Left forelimb (tissue), 1 donor: ENCODE results near the gene LAMB4.
A peak's percentile ranks its signal among the peaks of the same experiment; 100 is the strongest.

Experiments used
- DNase-seq: peaks from one replicate; pipeline ENCODE4 v3.0.0-alpha.2; 2018; ENCODE audit warnings: low spot score

LAMB4 gene

DNA sequence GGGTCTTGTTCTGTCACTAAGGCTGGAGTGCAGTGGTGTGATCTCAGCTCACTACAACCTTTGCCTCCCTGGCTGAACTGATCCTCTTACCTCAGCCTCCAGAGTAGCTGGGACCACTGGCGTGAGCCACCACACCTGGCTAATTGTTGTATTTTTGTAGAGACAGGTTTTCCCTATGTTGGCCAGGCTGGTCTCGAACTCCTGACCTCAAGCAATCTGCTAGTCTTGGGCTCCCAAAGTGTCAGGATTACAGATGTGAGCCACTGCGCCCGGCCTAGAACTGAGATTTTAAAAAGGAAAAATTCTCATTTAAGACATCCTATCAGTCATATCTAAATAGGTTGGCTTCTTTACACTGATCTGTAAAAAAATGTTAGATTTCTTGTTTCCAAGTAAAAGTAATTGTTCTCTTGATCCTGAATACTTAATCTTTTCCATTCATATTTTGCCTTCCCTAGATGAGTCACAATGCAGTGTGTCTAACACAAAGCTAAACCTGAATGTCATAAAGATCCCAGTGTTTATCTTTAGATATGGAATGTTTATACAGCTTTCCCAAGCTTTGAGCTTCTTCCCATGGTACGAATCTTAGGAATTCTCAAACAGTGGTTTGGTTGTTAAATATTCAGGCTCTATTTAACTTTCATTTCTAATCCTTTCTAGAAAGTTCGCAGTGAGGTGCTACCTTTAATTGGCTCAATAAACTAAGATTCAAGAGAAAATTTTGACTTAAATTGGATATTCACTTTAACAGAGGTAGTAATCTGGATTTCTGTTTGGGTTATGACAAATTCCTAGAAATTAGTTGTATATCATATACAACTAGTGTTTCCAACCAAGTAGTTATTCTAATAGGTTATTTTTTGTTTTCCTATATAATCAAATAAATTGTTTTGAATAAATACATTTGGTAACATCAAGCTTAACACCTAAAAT is 115.1 kb downstream of the LAMB4 start:
- no peak for DNase-seq

DNA sequence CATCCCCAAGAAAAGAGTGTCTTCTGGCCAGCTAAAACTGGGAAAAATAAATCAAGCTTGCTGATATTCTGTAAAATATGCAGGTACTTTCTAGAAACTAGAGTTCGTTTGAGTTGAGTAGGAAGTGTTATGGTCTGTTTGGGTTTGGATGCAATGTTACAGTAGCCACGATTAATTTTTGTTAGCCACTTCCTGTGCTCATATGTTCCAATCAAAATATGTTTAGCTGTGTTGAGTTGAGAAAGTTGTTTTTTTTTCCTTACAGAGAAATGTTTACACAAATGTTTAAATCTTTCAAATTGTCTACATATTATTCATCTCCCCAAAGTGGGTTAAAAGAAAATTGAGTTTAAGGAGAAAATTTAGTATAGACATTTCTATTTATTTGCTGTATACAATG is 115.9 kb downstream of the LAMB4 start:
- no peak for DNase-seq

DNA sequence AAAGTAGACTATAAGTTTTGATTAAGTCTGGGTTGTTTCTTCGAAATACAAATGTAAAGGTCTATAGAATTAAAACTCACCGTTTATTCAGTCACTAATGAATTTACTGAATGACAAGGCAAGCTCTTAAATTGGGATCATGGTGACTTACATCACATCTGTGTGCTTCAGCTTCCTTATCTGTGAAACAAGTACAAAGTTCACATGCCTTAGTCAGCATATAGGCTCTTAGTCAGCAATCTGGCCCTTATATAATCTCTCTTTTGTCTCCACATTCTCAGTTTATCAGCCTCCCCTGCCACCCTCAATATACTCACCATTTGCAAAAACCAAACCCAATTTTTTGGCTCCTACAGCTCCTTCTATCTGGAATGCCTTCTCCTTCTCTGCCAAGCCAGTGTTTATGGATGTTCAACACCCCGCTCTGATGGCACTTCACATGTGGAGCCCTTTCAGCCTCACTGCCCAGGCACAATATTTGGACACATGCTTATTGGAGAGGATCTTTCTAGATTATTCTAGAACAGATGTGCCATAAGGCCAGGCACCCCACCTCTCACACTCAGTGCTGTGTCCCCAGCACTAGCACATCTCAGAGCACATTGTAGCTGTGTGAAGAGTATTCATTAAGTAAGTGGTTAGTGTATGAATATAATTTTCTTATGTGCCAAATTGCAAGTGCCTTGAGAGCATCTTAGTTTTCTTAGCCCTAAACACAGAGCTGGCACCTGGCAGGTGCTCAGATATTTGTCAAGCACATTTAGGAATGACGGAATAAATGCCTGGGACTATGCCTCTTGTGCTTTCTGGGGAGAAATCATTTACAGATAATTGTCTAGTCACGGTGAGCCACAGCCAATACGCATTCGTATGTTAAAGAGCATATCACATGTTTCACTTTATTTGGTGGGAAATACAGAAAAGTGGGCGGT is 117.4 kb downstream of the LAMB4 start:
- no peak for DNase-seq

DNA sequence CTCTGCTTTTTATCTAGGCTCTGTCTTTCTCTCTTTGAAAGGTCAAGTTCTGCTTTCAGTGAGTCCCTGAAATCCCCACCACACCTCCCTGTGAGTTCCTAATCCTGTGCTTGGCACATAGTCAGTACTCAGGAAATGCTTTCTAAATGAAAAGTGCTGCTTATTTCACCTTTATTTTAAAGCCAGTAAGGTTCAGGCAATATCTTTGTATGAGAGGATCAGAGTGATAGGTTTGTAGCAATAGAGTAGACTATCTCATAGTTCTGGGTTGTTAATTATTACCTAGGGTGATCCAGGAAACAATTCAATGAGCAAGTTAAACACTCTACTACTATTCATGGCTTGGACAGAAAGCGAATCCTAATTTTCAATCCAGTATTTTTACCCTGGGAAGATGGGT is 119.8 kb downstream of the LAMB4 start:
- no peak for DNase-seq

DNA sequence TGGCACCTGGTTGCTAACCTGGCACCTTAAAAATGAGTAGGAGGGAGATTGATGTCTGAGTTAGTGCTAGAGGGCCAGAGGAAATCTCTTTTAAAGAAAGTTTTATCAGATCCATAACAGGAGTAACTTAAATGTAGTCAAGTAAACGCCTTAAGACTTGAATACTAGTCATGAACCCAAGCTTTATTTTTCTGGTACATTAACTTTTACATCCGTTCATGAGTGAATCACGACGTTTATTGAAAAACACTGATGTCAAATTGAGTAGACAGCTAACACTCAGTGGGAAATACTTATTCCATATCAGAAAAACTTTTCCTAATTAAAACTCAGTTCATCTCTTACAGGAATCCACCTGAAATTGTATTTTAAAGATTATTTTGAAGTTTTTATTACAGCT is 120.3 kb downstream of the LAMB4 start:
- DNase-seq, result no peak

DNA sequence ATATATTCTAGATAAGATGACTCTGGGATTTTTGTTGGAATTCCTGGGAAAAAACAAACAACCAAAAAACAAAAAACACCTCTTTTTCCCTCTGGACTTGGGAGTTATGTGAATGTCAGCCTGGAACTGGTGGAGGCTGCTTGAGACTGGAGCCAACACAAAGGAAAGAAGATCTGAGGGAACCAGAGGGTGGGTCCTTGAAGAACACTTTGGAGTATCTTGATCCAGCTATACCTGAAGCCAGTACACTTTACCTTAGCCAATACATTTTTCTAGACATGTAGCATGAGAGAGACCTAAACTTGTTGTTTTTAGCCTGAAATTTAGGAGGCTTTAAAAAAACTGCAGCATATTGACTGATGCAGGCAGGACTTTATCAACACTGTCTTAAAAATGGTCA is 121.3 kb downstream of the LAMB4 start:
- DNase-seq, result no peak

DNA sequence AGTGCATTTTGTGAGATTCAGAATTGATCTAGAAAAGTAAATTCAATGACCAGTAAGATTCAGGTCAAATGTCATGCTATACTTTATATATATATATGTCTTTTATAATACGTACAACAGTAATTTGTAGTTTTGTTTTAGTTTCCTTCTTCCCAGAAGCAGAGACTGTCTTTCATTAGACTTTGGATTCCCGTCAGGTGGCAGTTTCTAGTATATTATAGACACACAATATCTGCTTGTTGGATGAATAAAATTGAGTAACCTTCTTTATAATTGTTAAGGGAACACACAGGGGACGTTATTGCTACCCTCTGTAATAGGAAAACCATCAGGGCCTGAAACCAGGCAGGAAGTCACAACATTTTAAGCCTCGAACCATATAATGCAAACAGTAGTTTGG is 121.9 kb downstream of the LAMB4 start:
- no peak for DNase-seq

DNA sequence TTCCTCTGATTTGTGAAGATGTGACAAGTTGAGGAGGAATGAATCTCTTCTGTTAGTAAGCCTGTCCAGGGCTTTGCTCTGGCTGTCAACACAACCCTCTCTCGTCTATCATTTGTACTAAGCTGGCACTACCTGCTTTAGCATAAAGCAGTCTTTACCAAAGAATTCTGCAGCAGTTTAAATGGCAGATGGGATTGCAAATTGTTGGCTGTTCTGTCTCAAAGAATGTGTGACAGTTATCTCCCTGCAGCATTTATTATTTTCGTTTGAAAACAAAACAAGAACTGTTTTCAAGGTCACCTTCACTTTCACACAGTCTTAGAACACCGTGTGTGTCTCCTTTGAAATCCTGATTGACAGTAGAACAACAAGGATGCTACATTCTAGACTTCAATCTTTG is 122.4 kb downstream of the LAMB4 start:
- DNase-seq, result no peak

DNA sequence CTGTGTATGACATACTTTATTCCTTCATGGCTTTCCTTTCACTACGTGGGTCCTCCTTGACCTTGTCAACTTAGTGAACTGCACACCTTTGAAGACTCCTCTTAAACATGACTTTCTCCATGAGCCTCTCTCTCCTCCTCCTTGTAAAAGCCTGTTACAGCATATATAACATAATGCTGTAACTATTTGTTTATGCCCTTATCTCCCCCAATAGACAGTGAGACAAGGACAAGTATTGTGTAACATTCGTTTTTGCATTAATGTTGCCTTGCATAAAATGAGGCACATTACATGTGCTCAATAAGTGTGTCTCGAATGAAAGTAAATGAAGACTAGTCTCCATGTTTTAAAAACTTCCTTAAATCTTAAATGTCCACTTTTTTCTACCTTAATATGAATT is 122.9 kb downstream of the LAMB4 start:
- no peak for DNase-seq

DNA sequence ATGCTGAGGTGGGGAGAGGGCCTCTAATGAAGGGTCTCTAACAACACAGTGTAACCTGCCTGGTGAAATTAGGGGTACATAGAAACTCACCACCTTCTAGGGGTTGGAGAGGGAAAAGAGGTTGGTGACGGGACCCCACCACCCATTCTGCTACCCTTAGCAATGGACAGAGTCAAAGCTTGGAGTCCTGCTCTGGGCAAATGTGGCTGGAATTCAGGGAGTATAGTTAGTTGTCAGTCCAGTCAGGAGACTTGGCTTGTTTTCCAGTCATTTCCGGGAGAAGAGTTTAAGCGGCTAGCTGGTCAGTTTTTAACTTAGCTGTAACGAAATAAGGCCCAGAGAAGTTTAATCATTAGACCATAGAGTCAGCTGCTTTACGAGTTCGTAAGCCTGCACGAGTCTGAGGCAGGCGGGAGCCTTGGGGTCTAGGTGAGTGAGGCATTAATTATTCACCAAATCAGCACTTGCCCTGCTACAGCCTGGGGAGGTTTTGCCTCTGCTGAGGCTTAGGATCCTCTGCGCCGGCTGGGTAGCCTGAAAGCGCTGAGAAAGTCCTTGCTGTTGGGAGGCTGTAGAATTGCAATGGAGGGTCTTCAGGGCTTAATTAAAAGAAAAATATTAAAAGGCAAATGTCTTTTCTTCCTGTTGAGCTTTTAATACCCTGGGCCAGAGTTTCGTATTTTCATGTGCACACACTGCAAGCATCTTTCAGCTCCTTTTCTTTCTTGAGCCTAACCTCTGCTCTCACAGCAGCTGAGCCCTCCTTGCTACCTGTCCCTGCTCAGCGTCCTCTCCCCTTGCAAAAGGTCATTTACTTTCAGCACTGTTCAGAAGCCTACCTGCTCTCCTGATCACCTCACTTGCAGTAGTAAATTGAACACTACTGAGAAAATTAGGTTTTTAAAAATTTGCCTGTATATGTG is 125.7 kb downstream of the LAMB4 start:
- no peak for DNase-seq

DNA sequence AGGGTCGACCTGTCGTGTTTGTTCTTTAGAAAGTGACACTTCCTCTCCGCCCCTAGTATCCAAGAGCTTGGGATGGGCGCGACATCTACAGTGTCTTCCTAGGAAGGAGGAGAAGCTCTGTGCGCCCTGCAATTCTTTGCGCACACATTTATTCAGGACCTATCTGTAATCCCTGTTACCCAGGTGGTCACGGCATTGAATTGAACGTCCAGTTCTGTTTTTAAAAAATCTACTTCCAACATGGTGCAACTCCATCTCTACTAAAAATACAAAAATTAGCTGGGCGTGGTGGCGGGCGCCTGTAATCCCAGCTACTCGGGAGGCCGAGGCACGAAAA is 126.6 kb downstream of the LAMB4 start:
- no peak for DNase-seq

DNA sequence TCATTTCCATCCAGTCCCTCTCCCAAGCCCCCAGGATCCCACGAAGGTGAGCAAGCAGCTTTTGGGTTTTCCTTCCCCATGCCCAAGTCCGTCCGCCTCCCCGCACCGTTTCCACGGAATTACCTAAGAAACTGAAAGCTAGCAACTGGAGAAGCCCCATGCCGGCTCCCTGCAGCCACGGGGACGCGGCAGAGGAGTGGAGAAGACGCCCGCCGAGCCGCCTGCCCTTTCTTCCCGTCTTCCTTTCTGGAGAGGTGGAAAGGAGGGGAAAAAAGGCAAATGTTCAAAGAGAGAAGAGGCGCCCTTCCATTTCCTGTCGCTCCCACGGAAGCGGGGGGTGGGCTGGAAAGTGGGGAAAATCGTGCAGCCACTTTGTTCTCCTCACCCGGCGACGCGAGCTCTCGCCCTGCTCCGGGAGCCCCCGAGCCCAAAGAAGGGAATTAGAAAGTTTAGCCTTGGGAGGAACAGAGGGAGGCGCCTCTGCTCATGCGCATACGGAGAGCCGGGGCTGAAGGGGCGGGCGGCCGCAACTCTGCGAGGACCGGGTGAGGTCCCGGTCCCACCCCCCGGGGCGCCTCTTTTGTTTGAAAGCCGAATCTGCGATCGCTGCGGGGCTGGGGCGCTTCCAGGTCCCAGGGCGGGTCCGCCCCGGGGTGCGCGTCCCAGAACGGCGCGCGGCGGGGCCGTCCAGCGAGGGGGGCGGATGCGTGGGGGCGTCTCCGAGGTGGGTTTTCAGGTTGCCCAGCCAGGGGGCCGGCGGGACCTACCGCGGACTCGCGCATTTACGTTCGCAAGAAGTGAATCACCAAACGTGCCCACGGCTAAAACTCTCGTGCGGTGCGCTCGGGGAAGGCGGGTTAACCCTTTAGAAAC is 127.2 kb downstream of the LAMB4 start, which contains the start of gene LAMB1:
TSS of gene LAMB1 (minus strand) at position 436 of the 873 bp plus-strand sequence. CDS start at position 160, 276 bp downstream.
- DNase-seq, result peak; percentile 87

DNA sequence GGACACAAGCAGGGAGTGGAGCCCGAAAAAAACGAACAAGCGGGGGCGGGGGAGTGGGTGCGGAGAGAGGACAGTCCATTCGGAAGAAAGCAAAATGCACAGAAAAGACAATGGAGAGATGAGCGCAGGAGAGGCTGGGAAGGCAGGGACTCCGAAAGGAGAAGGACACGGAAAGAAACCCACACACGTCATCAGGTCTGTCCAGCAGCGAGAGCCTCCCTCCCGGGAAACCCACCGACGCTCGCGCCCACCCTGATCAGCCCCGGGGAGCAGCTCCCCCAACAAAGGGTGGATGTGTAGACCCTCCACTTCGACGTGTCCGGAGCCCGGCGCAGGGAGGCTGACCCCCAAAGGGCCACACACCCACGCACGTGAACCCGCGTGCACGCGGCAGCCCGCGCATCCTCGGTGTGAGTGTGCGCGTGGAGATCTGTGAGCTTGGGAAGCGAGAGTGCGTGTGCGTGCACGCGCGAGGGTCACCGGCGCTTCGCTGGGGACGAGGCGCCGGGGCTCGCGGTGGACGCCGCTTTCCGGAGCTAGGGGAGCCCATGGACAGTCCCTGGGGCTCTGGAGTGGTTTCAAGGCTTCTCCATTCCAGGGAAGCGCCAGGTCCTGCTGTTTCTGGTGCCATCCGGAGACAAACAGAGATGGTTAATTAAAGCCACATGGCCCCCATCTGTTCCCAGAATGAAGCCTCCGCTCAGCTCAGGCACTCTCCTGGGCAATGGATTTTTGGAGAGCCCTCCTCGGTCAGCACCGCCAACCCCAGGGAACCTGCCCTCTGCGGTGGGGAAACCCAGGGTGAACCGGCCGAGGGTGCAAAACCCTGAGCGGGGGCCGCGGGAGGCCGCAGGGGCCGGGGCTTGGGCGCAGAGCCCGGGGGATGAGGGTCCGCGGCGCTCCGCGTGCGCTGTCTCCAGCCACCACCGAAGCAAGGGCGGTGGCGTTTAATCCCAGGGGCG is 128.1 kb downstream of the LAMB4 start:
- peak; percentile 71 for DNase-seq

DNA sequence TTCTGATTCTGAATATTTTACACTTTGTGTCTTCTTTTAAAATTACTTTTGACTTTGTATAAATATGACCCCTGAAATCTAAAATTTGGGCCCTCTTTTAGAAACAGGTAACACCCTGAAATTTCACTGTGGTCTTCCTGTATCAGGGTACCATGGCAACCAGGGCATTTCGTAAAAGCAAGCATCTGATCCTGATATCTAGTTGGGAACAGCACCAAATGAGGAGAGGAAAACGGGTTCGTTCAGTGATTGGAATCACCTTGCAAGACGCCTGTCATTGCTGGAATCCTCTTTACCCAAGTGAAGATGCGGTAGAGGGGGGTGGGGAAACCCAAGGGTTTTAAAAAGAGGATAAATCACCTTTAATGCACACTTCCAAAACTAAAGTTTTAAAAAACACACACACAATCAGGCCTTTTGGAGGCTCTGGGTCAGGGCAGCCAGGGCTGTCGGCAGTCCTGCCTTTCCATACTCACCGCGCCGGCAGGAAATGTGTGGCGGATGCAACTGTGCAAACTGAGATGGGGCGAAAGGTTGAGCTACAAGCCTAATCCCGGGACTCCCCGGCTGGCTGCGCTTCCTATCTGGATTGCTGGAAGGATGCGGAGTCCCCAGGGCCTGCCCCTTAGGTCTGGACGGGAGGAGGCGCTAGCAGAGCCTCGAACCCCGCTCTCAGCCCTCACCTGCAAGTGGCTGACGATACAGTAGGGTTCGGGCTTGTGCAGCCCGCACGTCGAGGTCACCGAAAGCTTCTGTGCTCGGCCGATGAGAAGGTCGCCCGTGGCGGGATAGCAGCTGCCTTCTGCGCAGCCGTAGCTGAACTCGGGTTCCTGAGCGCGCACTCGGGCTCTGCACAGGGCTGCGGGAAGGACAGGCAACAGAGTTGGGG is 129.0 kb downstream of the LAMB4 start:
- peak; percentile 74 for DNase-seq

DNA sequence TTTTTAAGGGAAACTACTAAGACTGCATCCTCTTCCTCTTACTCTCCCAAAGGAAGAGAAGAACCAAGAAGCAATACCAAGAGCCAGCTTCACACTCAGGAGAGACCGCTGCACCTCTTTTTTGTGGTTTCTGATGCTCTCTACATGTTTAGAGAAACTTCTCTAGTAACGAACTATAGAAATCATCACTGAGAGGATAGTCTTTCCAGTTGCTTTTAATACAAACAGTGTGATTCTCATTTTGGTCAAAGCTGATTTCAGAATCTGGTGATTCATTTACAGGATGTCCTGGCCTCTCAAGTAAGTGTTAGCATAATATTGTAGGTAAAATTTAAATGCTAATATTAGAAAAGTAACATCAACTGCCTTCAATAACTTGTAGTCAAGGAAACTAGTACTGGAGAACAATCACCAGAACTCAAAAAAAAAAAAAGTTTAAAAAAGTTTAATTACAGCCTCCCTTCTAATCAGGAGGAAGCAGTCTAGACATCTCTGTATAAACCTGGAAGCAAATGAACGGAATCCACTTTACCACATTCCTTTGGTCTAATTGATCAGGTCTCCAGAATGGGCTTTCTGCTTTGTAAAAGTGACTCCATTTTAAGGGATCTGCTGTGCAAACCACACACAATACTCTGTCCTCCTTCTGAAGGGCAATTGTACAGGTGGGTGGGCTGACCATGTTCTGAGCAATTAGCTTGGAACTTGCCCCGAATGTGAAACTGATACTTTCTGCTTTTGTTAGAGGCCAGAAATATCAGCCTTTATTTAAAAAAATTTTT is 130.2 kb downstream of the LAMB4 start:
- no peak for DNase-seq

DNA sequence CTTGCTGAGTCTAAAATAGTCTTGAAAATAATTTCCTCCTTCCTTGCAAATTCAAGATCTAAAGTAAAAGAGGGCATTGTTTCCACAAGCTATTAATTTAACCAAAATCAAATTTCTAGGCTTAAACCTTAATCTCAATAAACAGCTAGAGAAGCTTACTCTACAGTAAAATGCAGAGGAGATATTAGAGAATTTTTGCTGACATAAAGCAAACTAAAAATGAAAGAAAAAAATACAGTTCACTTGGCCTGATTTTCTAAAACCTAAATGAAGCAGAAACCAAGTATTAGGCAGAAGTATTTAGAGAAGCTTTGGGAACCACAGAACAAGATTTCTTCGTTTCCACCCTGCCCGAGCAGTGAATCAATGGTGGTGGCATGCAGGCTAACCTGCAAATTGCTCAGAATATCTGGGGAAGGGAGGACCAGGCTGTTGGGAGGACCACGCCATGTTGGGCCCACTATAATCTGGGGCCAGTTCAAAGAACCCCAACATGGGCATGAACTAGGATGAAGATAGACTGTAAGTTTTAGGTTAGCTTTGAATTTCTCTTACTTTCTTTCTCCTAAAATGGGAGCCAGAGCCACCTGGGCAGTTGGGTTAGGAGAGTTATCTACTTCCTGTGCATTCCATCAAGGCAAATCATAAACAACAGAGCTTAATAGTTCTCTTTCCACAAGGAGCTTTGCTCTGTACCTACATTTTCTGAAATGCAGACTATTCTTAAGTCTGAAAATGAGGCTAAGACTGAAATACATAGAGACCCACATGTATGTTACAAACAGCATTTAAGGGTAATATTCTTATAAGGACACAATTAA is 131.3 kb downstream of the LAMB4 start:
- DNase-seq, result no peak

DNA sequence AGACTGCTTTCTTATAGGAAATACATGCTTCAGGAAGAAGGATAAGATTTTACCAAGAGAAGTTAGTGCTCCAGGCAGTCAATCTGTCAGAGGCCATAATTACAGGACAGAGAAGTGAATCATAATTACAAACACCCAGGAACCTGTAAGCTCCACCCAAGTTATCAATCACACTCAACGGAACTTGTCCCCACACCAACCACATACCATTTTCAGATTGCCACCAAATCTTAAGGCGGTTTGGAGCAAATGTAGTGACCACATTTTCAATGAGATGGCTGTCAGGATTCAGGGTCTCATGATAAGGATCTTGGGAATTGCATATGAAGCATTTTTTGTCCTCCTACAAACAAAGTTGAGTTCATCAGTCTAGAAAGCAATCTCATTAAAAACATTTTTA is 132.0 kb downstream of the LAMB4 start:
- no peak for DNase-seq
